SK-N-SH (cell line): ENCODE data around the gene SERPINE1. TPM values are rescaled to one million over a fixed set of nuclear protein-coding genes. Genes with fewer than 3 reads are reported as not detected.

Experiments used
- CTCF ChIP-seq: fragments of 200-600 bp; sonication (generic); IDR thresholded peaks from 2 replicates; pipeline ENCODE4 v1.6.1; 2017; ENCODE audit warnings: antibody characterized with exemption, mild to moderate bottlenecking, moderate library complexity
- ELF1 ChIP-seq: IDR thresholded peaks from 2 replicates; pipeline ENCODE4 v1.4.0; 2012
- EP300 ChIP-seq, 2 experiments: IDR thresholded peaks; 2 replicates each; pipeline versions ENCODE4 v1.4.0 to v1.6.1; 2012; ENCODE audit warnings: borderline replicate concordance in 1 of 2, low read depth in 1 of 2, low read length in 1 of 2
- EZH2phosphoT487 ChIP-seq: fragments of 200-600 bp; sonication (generic); IDR thresholded peaks from 2 replicates; pipeline ENCODE4 v1.6.1; 2017; ENCODE audit warnings: low read depth, mixed run types, mild to moderate bottlenecking, antibody characterized with exemption, moderate library complexity, borderline replicate concordance
- FOXJ3 ChIP-seq: sonication (generic); formaldehyde crosslinking; IDR thresholded peaks from 2 replicates; pipeline ENCODE4 v1.5.1; 2020; ENCODE audit warnings: mild to moderate bottlenecking, missing genetic modification reagents
- FOXM1 ChIP-seq: IDR thresholded peaks from 2 replicates; pipeline ENCODE4 v1.4.0; 2012; ENCODE audit warnings: low read depth, mild to moderate bottlenecking
- GABPA ChIP-seq: IDR thresholded peaks from 2 replicates; pipeline ENCODE4 v1.4.0; 2012; ENCODE audit warnings: low read depth, mild to moderate bottlenecking
- GATA2 ChIP-seq: sonication (generic); formaldehyde crosslinking; IDR thresholded peaks from 2 replicates; pipeline ENCODE4 v1.5.0; 2020; ENCODE audit warnings: mild to moderate bottlenecking, missing genetic modification reagents
- IRF3 ChIP-seq: fragments of 150-350 bp; IDR thresholded peaks from 2 replicates; pipeline ENCODE4 v1.6.1; 2016; ENCODE audit warnings: mild to moderate bottlenecking, low read depth, low read length
- NRF1 ChIP-seq: IDR thresholded peaks from 2 replicates; pipeline ENCODE4 v1.6.1; 2012; ENCODE audit warnings: low read depth, mild to moderate bottlenecking, low read length
- PBX3 ChIP-seq: IDR thresholded peaks from 2 replicates; pipeline ENCODE4; 2012
- POLR2AphosphoS5 ChIP-seq: IDR thresholded peaks from 2 replicates; pipeline ENCODE4 v1.6.1; 2012; ENCODE audit warnings: low read depth, low read length
- RAD21 ChIP-seq: IDR thresholded peaks from 2 replicates; pipeline ENCODE4 v1.6.1; 2012; ENCODE audit warnings: mild to moderate bottlenecking, low read length
- REST ChIP-seq: IDR thresholded peaks from 2 replicates; pipeline ENCODE4 v1.6.1; 2012; ENCODE audit warnings: mild to moderate bottlenecking, low read depth, low read length, moderate library complexity
- RFX5 ChIP-seq: IDR thresholded peaks from 2 replicates; pipeline ENCODE4 v1.6.1; 2012; ENCODE audit warnings: mild to moderate bottlenecking, improper control_type of control experiment, low read length
- RXRA ChIP-seq: IDR thresholded peaks from 2 replicates; pipeline ENCODE4 v1.4.0; 2012; ENCODE audit warnings: low read depth, mild to moderate bottlenecking, borderline replicate concordance
- SIN3A ChIP-seq: IDR thresholded peaks from 2 replicates; pipeline ENCODE4 v1.6.1; 2012; ENCODE audit warnings: low read depth, mild to moderate bottlenecking, low read length, moderate library complexity, borderline replicate concordance
- SMC3 ChIP-seq: IDR thresholded peaks from 2 replicates; pipeline ENCODE4 v1.6.1; 2012; ENCODE audit warnings: low read depth, low read length, improper control_type of control experiment
- TCF12 ChIP-seq: IDR thresholded peaks from 2 replicates; pipeline ENCODE4 v1.4.0; 2012
- USF2 ChIP-seq: fragments of 150-350 bp; IDR thresholded peaks from 2 replicates; pipeline ENCODE4 v1.6.1; 2017; ENCODE audit warnings: antibody characterized with exemption, low read length, low read depth, borderline replicate concordance
- polyA plus RNA-seq, 3 experiments: library from polyadenylated mRNA; depleted of rRNA; stranded (reverse); fragments of >200 nt; gene quantifications; 2 replicates each; pipeline ENCODE4 v1.2.3, GENCODE V29; 2012

Gene SERPINE1
- polyA plus RNA-seq, 1 of the 3 experiments (the other 2 are of a cell fraction) = 4,174 TPM

GRCh38 chr7:101165075-101165957 lies 38.4 kb downstream of the SERPINE1 start, which contains the start of gene VGF (continued):
- no peak for TF ChIP-seq RAD21
- no peak for TF ChIP-seq CTCF
- peak; percentile 91 for TF ChIP-seq POLR2AphosphoS5
- no peak for TF ChIP-seq EZH2phosphoT487
- peak; percentile 97 for TF ChIP-seq NRF1
- TF ChIP-seq TCF12 = no peak
- peak; percentile 65; the same call in 1 of the 2 replicates for TF ChIP-seq FOXJ3 (CRISPR knock-in tag)
- no peak for TF ChIP-seq GATA2 (CRISPR knock-in tag)
- TF ChIP-seq ELF1 = peak; percentile 72
- peak; percentile 99; the same call in 1 of the 2 replicates for TF ChIP-seq SIN3A
- no peak for TF ChIP-seq RFX5
- peak in 1 of 2 experiments; percentile 12; a peak in 1 of 4 replicates for TF ChIP-seq EP300 (IDR thresholded peaks at IDR 0.05; ENCODE audit: borderline replicate concordance in 1 of 2, low read depth in 1 of 2, low read length in 1 of 2)
- TF ChIP-seq REST = peak; percentile 100
- TF ChIP-seq RXRA = no peak
- peak; percentile 67 for TF ChIP-seq PBX3
- no peak for TF ChIP-seq GABPA
- no peak for TF ChIP-seq IRF3
- no peak for TF ChIP-seq FOXM1
- peak; percentile 95 for TF ChIP-seq USF2
- TF ChIP-seq SMC3 = no peak
- TF ChIP-seq, all 33 proteins: peak for 17
